PC-3 (cell line): ENCODE results near the gene ICOSLG.
"Not testable (repeated sequence)": the region's sequence is repeated elsewhere in the genome, so short reads cannot be mapped to it uniquely, and the experiment has no call there.

Source experiments
- CTCF ChIP-seq: fragments of 300-600 bp; sonication (generic); conservative IDR thresholded peaks from 2 replicates; pipeline ENCODE4 v1.5.1; 2017; ENCODE audit warnings: antibody characterized with exemption, low read depth, mild to moderate bottlenecking, low read length
- EZH2 ChIP-seq: fragments of 300-600 bp; sonication (generic); IDR thresholded peaks from one replicate; pipeline ENCODE4 v1.6.1; 2017; ENCODE audit warnings: antibody characterized with exemption, mild to moderate bottlenecking, low read length; ENCODE audit not compliant: unreplicated experiment
- EZH2phosphoT487 ChIP-seq: fragments of 300-600 bp; sonication (generic); IDR thresholded peaks from 2 replicates; pipeline ENCODE4 v1.6.1; 2018; ENCODE audit warnings: mild to moderate bottlenecking, antibody characterized with exemption, low read length, borderline replicate concordance

GRCh38 chr21:44240842-44241241 lies at the start of gene ICOSLG:
- not testable (repeated sequence) for TF ChIP-seq CTCF, EZH2, EZH2phosphoT487
